ENCODE data around the gene BMPER. TPM values are rescaled to one million over a fixed set of nuclear protein-coding genes. Genes with fewer than 3 reads are reported as not detected.

The BMPER gene
- polyA plus RNA-seq, 1 of the 3 experiments (the other 2 are of a cell fraction) = 20.0 TPM

GRCh38 chr7:33959676-33960075, 54.3 kb downstream of the BMPER start:
- Histone ChIP-seq H3K79me2 (ENCODE audit: insufficient read depth) (no peaks in the 10 kb centered on the region), H3K9me3 (no peaks in the 10 kb centered on the region), H3K36me3 (replicated peaks in 1 of 2; ENCODE audit: control insufficient read depth in 1 of 2, insufficient read depth in 2 of 2, low read length in 1 of 2) (no peaks in the 10 kb centered on the region), H3K27me3 (ENCODE audit: insufficient read depth) (no peaks in the 10 kb centered on the region), H3K9me2 (no peaks in the 10 kb centered on the region), H3K4me3 (ENCODE audit: low read depth in 2 of 2, low read length in 1 of 2) (no peak overlapping the region), H3K9ac (no peak overlapping the region), H3K4me1 (ENCODE audit: control insufficient read depth in 1 of 2, insufficient read depth in 2 of 2, low read depth in 1 of 2, low read length in 1 of 2) (peaks cover 0 to 2% of the 10 kb centered on the region in 2 experiments; a peak in 1 of 4 replicates), H4K20me1 (ENCODE audit: insufficient read depth) (no peaks in the 10 kb centered on the region), H2AFZ (ENCODE audit: low read depth) (no peak overlapping the region), H3F3A (replicated peaks; ENCODE audit: insufficient read depth) (no peaks in the 10 kb centered on the region), H3K4me2 (no peak overlapping the region), H3K27ac (ENCODE audit: low read depth in 2 of 2, low read length in 1 of 2) (no peak overlapping the region)
- WGBS (ENCODE audit: low lambda C conversion rate) = 85% methylated on average over 1 of the region's 1 CpG
- POLR2A ChIA-PET = no interaction called here
- DNase-seq = no peak
- CTCF ChIA-PET = no interaction called here
- TF ChIP-seq EP300 (IDR thresholded peaks at IDR 0.05; ENCODE audit: borderline replicate concordance in 1 of 2, low read depth in 1 of 2, low read length in 1 of 2) (no peak), NFIC (IDR thresholded peaks at IDR 0.05; ENCODE audit: borderline replicate concordance) (no peak), RAD21 (IDR thresholded peaks at IDR 0.05; ENCODE audit: low read length) (no peak), IRF3 (IDR thresholded peaks at IDR 0.05; ENCODE audit: low read depth, low read length) (no peak), MAX (IDR thresholded peaks at IDR 0.05; ENCODE audit: low read depth) (no peak), RCOR1 (IDR thresholded peaks at IDR 0.05; ENCODE audit: low read length) (no peak), RFX5 (IDR thresholded peaks at IDR 0.05; ENCODE audit: low read length) (no peak), TEAD4 (IDR thresholded peaks at IDR 0.05; ENCODE audit: borderline replicate concordance, insufficient read depth) (no peak), MEF2A (IDR thresholded peaks at IDR 0.05; ENCODE audit: borderline replicate concordance, low read depth) (no peak), MXI1 (IDR thresholded peaks at IDR 0.05; ENCODE audit: low read depth, low read length) (no peak), TCF12 (IDR thresholded peaks at IDR 0.05) (no peak), SMC3 (IDR thresholded peaks at IDR 0.05; ENCODE audit: low read depth, low read length) (no peak), USF2 (IDR thresholded peaks at IDR 0.05; ENCODE audit: borderline replicate concordance, low read depth, low read length) (no peak), FOSL2 (IDR thresholded peaks at IDR 0.05; ENCODE audit: borderline replicate concordance, low read depth) (no peak), REST (IDR thresholded peaks at IDR 0.05; ENCODE audit: low read depth, low read length) (no peak)
